Activated naive CD8-positive, alpha-beta T cell treated with anti-CD3 and anti-CD28 coated beads, Interleukin-2, amount 10 ng/mL, durations not matched to agents 7 days and 5 days (primary cell): ENCODE measurements around the gene FOXP4. TPM values are rescaled to one million over a fixed set of nuclear protein-coding genes. Genes with fewer than 3 reads are reported as not detected.

Experiments
- ATAC-seq: fragments of 150-1000 bp; cut with Tn5 transposase; one replicate; pipeline ENCODE4 v1.10.0; 2021; ENCODE audit warnings: low read depth, moderate library complexity
- POLR2A ChIA-PET: fragments of 350-600 bp; sonication (Branson Sonifier 250); formaldehyde crosslinking; loops from one replicate; lab custom pipeline; 2021; ENCODE audit warnings: antibody characterized with exemption; lab: Charles Lee
- DNase-seq: peaks from one replicate; pipeline ENCODE4 v3.0.0; 2021
- H3K27ac Mint-ChIP-seq: one replicate; pipeline ENCODE4 v1.8.0; 2022; ENCODE audit warnings: mild to moderate bottlenecking, mixed read lengths
- H3K27me3 Mint-ChIP-seq: one replicate; pipeline ENCODE4 v1.8.0; 2022; ENCODE audit warnings: mild to moderate bottlenecking, moderate library complexity, mixed read lengths
- H3K36me3 Mint-ChIP-seq: one replicate; pipeline ENCODE4 v1.8.0; 2021; ENCODE audit warnings: mild to moderate bottlenecking, mixed read lengths
- H3K4me1 Mint-ChIP-seq: one replicate; pipeline ENCODE4 v1.8.0; 2021; ENCODE audit warnings: mixed read lengths
- H3K4me3 Mint-ChIP-seq: one replicate; pipeline ENCODE4 v1.8.0; 2022; ENCODE audit warnings: mild to moderate bottlenecking, moderate library complexity, mixed read lengths
- H3K9me3 Mint-ChIP-seq: one replicate; pipeline ENCODE4 v1.8.0; 2021; ENCODE audit warnings: mixed read lengths
- total RNA-seq, 2 experiments: library from RNA; stranded (reverse); gene quantifications; one replicate each; pipeline ENCODE4 v1.2.3, GENCODE V29; 2021

The FOXP4 gene
- total RNA-seq, 2 experiments from 2014 or later: 7.5 to 8.8 TPM

- Mint-ChIP-seq H3K4me1 (peaks cover 12% of the 10 kb centered on the region), H3K4me3 (peak overlapping the region; percentile 86), H3K27ac (peak overlapping the region; percentile 60), H3K27me3 (peaks cover 58% of the 10 kb centered on the region), H3K36me3 (peaks cover 1% of the 10 kb centered on the region), H3K9me3 (no peaks in the 10 kb centered on the region)
- DNase-seq (peak; percentile 52), ATAC-seq (no peak)
- POLR2A ChIA-PET: interaction anchor here (0.9 to 2.1 kb wide), 4 partner anchors 14 to 187 kb away, joined by 3 to 5 read pairs (median 4); no protein-coding TSS in a partner anchor
Measured at GRCh38 chr6:41546866-41547798, 951 bp downstream of the FOXP4 start.

DNA sequence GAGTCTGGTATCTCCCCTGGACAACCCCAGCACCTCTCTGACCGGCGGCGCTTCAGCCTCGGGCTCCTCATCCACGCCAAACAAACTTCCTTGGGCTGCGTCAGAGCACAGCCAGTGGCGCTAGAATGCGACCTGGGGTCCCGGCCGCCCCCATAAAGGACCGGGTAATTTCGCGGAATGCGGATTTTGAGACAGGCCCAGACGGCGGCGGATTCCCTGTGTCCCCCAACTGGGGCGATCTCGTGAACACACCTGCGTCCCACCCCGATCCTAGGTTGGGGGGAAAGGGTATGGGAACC, 1.6 kb downstream of the FOXP4 start:
- peaks cover 59% of the 10 kb centered on the region for H3K27me3 Mint-ChIP-seq
- POLR2A ChIA-PET: interaction anchor here (1.5 to 2.1 kb wide), 2 partner anchors 16 to 187 kb away, joined by 3 to 4 read pairs; no protein-coding TSS in a partner anchor

GRCh38 chr6:41548098-41548840, 2.1 kb downstream of the FOXP4 start:
- Mint-ChIP-seq H3K27me3 (peaks cover 58% of the 10 kb centered on the region), H3K9me3 (no peaks in the 10 kb centered on the region), H3K27ac (no peak overlapping the region), H3K36me3 (peaks cover 1% of the 10 kb centered on the region), H3K4me3 (peak overlapping the region; percentile 86), H3K4me1 (peaks cover 12% of the 10 kb centered on the region)
- ATAC-seq: no peak
- peak; percentile 61 for DNase-seq
- POLR2A ChIA-PET: interaction anchor here (0.7 to 2.1 kb wide), 3 partner anchors 10 to 203 kb away, joined by 3 to 4 read pairs (median 4); no protein-coding TSS in a partner anchor

More for the DNA sequence above, 1.6 kb downstream of the FOXP4 start:
- Mint-ChIP-seq H3K4me3 (peak overlapping the region; percentile 86), H3K36me3 (peaks cover 1% of the 10 kb centered on the region), H3K4me1 (peaks cover 12% of the 10 kb centered on the region), H3K27ac (no peak overlapping the region), H3K9me3 (no peaks in the 10 kb centered on the region)
- no peak for DNase-seq
- no peak for ATAC-seq

GRCh38 chr6:41548841-41549642, 2.9 kb downstream of the FOXP4 start:
- no peak overlapping the region for H3K27ac Mint-ChIP-seq
- H3K4me3 Mint-ChIP-seq: peak overlapping the region; percentile 53
- H3K36me3 Mint-ChIP-seq: peaks cover 1% of the 10 kb centered on the region
- peaks cover 12% of the 10 kb centered on the region for H3K4me1 Mint-ChIP-seq
- no peaks in the 10 kb centered on the region for H3K9me3 Mint-ChIP-seq
- POLR2A ChIA-PET: interaction anchor here (0.7 to 1.1 kb wide), 2 partner anchors 9 to 204 kb away, joined by 3 to 4 read pairs; no protein-coding TSS in a partner anchor
- ATAC-seq (no peak), DNase-seq (no peak)
- H3K27me3 Mint-ChIP-seq: peaks cover 55% of the 10 kb centered on the region

DNA sequence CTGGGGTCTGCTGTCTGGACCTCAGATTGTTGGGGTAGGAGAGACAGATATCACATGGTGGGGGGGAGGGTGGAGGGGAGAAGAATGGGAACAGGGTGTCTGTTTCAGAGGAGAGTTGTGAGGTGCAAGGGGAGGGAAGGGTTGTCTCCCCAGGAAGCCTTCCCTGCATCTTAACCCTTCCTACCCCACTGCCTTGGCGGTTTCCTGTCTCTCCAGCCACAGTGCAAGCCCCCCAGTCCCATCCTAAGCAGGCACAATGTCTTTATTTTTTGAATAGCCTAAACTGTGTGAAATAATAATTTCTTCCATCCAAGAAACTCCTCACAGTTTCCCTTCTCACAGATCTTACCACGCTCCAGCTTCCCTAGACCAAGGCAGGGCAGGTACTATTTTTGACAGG, 3.5 kb downstream of the FOXP4 start:
- Mint-ChIP-seq H3K27ac (no peak overlapping the region), H3K9me3 (no peaks in the 10 kb centered on the region), H3K4me1 (peaks cover 12% of the 10 kb centered on the region), H3K36me3 (peaks cover 1% of the 10 kb centered on the region), H3K4me3 (no peak overlapping the region), H3K27me3 (peaks cover 52% of the 10 kb centered on the region)
- POLR2A ChIA-PET: interaction anchor here (0.6 kb wide), 1 partner anchor 18 kb away, joined by 4 read pairs; no protein-coding TSS in a partner anchor
- DNase-seq: no peak
- no peak for ATAC-seq

GRCh38 chr6:41551086-41551700, 5.0 kb downstream of the FOXP4 start:
- H3K4me3 Mint-ChIP-seq: no peak overlapping the region
- H3K36me3 Mint-ChIP-seq: no peaks in the 10 kb centered on the region
- H3K27ac Mint-ChIP-seq: no peak overlapping the region
- H3K4me1 Mint-ChIP-seq: peaks cover 7% of the 10 kb centered on the region
- ATAC-seq (no peak), DNase-seq (no peak)
- H3K9me3 Mint-ChIP-seq: no peaks in the 10 kb centered on the region
- POLR2A ChIA-PET: interaction anchor here (0.6 kb wide), 1 partner anchor 673 kb away, joined by 6 read pairs; no protein-coding TSS in a partner anchor
- H3K27me3 Mint-ChIP-seq: peaks cover 47% of the 10 kb centered on the region

DNA sequence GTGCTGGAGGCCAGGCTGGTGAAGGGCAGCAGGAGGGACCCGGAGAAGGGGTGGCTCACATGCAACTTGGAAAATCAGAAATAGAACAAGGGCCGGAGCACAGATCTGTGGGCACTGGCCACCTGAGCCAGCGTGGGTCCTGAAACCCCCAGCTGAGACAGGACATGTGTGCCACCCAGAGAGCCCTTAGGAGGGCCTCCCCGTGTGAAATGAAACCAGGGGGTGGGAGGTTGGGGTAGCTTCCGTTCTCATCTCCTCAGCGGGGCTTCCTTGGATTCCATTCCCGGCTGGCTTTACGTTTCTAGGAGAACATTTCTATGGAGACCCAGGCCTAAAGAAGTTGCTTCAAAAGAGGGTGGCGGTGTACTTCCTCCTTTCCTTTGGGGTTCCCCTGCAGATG, 5.7 kb downstream of the FOXP4 start:
- peaks cover under 1% of the 10 kb centered on the region for H3K36me3 Mint-ChIP-seq
- POLR2A ChIA-PET: no interaction called here
- H3K27me3 Mint-ChIP-seq: peaks cover 49% of the 10 kb centered on the region
- ATAC-seq (no peak), DNase-seq (no peak)
- H3K9me3 Mint-ChIP-seq: no peaks in the 10 kb centered on the region
- H3K4me1 Mint-ChIP-seq: peaks cover 7% of the 10 kb centered on the region
- no peak overlapping the region for H3K4me3 Mint-ChIP-seq
- no peak overlapping the region for H3K27ac Mint-ChIP-seq

DNA sequence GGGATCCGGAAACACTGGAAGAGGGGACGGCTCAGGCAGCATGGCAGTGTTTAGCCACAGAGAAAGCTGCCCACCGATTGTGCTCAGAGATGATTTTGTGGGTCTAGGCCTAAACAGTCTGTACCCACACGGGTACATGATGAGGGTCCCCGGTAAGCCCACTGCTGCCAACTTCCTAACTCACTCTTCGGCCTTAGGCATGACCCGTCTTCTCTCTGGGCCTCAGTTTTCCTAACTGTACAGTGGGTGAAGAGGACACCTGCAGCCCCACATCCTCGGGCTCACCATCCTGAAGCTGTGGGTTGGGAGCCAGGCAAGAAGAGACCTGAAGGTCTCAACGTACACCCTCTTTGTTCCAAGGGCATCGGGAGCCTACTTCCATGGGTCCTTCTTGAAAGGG, 6.5 kb downstream of the FOXP4 start:
- DNase-seq (no peak), ATAC-seq (no peak)
- POLR2A ChIA-PET: no interaction called here
- Mint-ChIP-seq H3K27me3 (peaks cover 54% of the 10 kb centered on the region), H3K9me3 (no peaks in the 10 kb centered on the region), H3K36me3 (peaks cover 2% of the 10 kb centered on the region), H3K4me3 (no peak overlapping the region), H3K4me1 (peaks cover 4% of the 10 kb centered on the region), H3K27ac (no peak overlapping the region)

- no peak overlapping the region for H3K4me3 Mint-ChIP-seq
- H3K4me1 Mint-ChIP-seq: peaks cover 2% of the 10 kb centered on the region
- H3K9me3 Mint-ChIP-seq: no peaks in the 10 kb centered on the region
- peaks cover 50% of the 10 kb centered on the region for H3K27me3 Mint-ChIP-seq
- DNase-seq (no peak), ATAC-seq (no peak)
- H3K27ac Mint-ChIP-seq: no peak overlapping the region
- POLR2A ChIA-PET: no interaction called here
- peaks cover 2% of the 10 kb centered on the region for H3K36me3 Mint-ChIP-seq
Measured at GRCh38 chr6:41553405-41553999, 7.3 kb downstream of the FOXP4 start.

GRCh38 chr6:41555326-41556300, 9.4 kb downstream of the FOXP4 start:
- Mint-ChIP-seq H3K27ac (no peak overlapping the region), H3K4me1 (peaks cover 9% of the 10 kb centered on the region), H3K4me3 (no peak overlapping the region), H3K9me3 (no peaks in the 10 kb centered on the region), H3K36me3 (peaks cover 2% of the 10 kb centered on the region), H3K27me3 (peaks cover 42% of the 10 kb centered on the region)
- POLR2A ChIA-PET: no interaction called here
- ATAC-seq: no peak
- no peak for DNase-seq

DNA sequence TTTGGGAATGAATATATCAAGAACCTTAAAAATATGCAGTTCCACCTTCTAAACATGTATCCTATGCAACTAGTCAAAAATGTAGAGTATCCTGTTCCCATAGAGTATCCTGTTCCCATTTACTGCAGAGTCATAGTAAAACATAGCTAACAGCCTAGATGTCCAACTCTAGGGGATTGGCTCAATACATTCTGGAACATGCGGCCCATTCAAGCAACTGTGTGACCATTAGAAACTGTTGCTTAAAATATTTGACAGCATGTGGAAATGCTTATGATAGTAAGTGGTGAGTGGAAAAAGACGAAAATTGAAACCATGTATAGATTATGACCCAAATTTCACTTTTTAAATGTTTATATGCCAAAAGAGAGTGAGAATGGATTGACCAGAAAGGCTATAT, 11.2 kb downstream of the FOXP4 start:
- H3K4me3 Mint-ChIP-seq: no peak overlapping the region
- DNase-seq (no peak), ATAC-seq (no peak)
- H3K27ac Mint-ChIP-seq: no peak overlapping the region
- no peaks in the 10 kb centered on the region for H3K9me3 Mint-ChIP-seq
- POLR2A ChIA-PET: no interaction called here
- peaks cover 2% of the 10 kb centered on the region for H3K36me3 Mint-ChIP-seq
- H3K4me1 Mint-ChIP-seq: peaks cover 24% of the 10 kb centered on the region
- peaks cover 49% of the 10 kb centered on the region for H3K27me3 Mint-ChIP-seq
